Hindlimb muscle (tissue), 1 donor: ENCODE data around the gene SIRPA. TPM values are rescaled to one million over a fixed set of nuclear protein-coding genes. Genes with fewer than 3 reads are reported as not detected.

Experiments used
- polyA plus RNA-seq: library from polyadenylated mRNA; unstranded; fragments of 120-200 nt; gene quantifications from one replicate; pipeline ENCODE4 v1.2.1, GENCODE V29; 2013; ENCODE audit not compliant: insufficient read length

SIRPA gene
- polyA plus RNA-seq, 1 donor: 41.6 TPM

Other genes with a start within 250 kb of the SIRPA start
- gene SIRPG, start 237.6 kb upstream of the SIRPA start, polyA plus RNA-seq: not detected
- gene PDYN, start 98.7 kb downstream of the SIRPA start, polyA plus RNA-seq: not detected
- 8.4 TPM for gene STK35, start 206.4 kb downstream of the SIRPA start, polyA plus RNA-seq